HG02763 (cell line): ENCODE measurements around the gene MCMBP.
"Not testable (repeated sequence)": the region's sequence is repeated elsewhere in the genome, so short reads cannot be mapped to it uniquely, and the experiment has no call there.

Experiments used
- ATAC-seq: cut with Tn5 transposase; IDR thresholded peaks from one replicate; pipeline ENCODE4 v1.9.1; 2021; ENCODE audit warnings: mild to moderate bottlenecking, moderate library complexity; ENCODE audit not compliant: unreplicated experiment

The MCMBP gene, protein sequence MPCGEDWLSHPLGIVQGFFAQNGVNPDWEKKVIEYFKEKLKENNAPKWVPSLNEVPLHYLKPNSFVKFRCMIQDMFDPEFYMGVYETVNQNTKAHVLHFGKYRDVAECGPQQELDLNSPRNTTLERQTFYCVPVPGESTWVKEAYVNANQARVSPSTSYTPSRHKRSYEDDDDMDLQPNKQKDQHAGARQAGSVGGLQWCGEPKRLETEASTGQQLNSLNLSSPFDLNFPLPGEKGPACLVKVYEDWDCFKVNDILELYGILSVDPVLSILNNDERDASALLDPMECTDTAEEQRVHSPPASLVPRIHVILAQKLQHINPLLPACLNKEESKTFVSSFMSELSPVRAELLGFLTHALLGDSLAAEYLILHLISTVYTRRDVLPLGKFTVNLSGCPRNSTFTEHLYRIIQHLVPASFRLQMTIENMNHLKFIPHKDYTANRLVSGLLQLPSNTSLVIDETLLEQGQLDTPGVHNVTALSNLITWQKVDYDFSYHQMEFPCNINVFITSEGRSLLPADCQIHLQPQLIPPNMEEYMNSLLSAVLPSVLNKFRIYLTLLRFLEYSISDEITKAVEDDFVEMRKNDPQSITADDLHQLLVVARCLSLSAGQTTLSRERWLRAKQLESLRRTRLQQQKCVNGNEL

DNA sequence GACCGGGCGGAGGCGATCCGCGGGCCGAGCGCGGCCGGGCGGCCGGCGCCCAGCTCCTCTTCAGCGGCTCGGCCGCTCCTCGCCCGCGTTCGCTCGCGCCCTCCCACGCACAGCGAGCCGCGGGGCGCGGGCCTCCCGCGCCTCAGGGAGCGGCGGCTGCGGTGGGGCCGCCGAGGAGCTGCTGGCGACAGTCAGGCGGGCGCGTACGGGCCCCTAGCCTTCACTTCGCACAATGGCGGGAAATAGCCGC is at the start of gene MCMBP:
TSS of gene MCMBP (minus strand) at position 234 of the 250 bp plus-strand sequence. CDS start 259 bp downstream, outside the sequence.
- no peak for ATAC-seq

GRCh38 chr10:119919826-119920225 is 47.2 kb upstream of the MCMBP start:
- ATAC-seq, result no peak

GRCh38 chr10:119919271-119919670 is 46.6 kb upstream of the MCMBP start:
- ATAC-seq, result no peak

DNA sequence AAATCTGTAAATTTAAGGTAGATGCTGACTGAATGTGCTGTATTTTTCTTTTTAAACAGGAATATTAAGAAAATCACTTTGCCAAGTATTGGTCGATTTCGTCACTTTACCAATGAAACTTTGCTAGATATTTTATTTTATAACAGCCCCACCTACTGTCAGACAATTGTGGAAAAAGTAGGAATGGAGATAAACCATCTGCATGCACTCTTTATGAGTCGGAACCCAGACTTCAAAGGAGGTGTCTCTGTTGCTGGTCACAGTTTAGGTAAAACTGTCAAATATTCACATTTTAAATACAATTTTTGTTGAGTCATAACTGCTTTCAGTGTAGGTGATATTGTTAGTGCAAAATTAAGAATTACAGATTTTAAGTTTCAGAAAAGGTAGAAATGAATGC is 45.1 kb upstream of the MCMBP start:
- ATAC-seq, result no peak

DNA sequence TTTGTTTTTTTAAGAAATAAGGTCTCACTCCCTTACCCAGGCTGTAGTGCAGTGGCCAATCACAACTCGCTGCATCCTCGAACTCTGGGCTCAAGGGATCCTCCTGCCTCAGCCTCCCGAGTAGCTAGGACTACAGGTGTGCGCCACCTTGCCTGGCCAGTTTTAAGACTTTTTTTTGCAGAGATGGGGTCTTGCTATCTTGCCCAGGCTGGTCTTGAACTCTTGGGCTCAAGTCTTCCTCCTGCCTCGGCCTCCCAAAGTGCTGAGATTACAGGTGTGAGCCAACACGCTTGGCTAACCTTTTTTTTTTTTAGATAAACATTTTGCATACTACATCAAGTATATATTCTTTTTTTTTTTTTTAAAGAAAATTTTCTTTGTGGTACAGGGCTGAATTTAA is 38.0 kb upstream of the MCMBP start:
- ATAC-seq, result no peak

- no peak for ATAC-seq
These were observed 35.5 kb upstream of the MCMBP start for GRCh38 chr10:119908166-119908565.

DNA sequence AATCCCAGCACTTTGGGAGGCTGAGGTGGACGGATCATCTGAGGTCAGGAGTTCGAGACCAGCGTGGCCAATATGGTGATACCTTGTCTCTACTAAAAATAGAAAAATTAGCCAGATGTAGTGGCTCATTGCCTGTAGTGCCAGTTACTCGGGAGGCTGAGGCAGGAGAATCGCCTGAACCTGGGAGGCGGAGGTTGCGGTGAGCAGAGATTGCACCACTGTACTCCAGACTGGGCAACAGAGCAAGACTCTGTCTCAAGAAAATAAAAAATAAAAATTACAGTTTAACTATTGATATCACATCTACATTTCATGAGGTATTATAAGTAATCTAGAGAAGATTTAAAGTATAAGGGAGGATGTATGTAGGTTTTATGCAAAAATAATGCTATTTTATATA is 35.1 kb upstream of the MCMBP start:
- ATAC-seq, result not testable (repeated sequence)

DNA sequence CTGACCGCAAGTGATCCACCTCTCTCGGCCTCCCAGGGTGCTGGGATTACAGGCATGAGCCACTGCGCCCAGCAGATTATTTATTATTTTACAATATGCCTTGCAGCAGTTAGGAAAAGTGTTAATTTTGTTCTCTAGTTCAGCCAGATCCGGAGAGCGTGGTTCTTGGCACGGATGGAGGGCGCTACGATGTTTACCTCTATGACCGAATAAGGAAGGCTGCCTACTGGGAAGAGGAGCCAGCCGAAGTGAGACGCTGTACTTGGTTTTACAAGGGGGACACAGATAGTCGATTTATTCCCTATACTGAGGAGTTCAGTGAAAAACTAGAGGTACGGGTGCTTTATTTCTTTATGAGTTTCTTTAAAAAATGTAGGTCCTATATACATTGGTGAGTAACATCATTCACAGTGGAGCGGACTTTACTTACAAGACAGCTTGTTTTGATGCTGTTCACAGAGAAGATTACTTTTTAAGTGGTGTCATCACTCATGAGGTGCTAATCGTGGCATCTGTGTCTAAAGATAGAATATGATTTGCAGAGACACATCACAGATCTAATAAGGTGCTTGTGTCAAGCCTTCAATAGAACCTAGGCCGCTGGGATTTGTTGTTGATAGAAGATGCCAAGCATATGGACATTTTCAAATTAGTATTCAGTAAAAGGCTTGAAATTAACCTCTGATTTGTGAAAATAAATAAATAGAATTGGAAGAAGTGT is 31.5 kb upstream of the MCMBP start:
- ATAC-seq, result no peak

GRCh38 chr10:119898577-119898976 is 25.9 kb upstream of the MCMBP start:
- ATAC-seq, result no peak

GRCh38 chr10:119896937-119897770 is 24.5 kb upstream of the MCMBP start:
- ATAC-seq, result no peak

DNA sequence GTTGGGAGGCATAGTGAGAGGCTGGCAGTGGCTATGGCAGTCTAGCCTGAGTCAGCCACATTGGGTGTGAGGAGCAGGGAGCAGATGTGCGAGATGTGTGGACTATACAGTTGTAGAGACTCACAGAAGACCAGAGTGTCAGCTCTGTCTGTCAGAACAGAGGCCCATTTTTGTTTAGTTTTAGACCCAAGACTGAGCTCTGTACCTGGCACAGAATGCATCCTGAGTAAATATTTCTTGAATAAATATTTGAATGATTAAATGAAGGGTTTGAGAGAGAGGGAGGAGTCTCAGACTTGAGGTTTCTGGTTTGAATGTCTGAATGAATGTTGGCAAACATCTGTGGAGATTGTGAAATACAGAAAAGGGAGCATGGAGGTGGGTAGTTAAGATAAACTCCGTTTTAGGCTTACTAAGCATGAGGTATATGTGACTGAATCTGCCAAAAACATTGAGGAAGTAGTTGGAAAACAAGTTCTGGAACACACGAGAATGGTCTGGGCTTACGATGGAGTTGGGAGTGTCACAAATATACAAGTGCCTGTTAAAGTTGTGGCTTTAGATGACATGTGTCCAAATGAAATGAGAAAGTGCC is 23.5 kb upstream of the MCMBP start:
- no peak for ATAC-seq

DNA sequence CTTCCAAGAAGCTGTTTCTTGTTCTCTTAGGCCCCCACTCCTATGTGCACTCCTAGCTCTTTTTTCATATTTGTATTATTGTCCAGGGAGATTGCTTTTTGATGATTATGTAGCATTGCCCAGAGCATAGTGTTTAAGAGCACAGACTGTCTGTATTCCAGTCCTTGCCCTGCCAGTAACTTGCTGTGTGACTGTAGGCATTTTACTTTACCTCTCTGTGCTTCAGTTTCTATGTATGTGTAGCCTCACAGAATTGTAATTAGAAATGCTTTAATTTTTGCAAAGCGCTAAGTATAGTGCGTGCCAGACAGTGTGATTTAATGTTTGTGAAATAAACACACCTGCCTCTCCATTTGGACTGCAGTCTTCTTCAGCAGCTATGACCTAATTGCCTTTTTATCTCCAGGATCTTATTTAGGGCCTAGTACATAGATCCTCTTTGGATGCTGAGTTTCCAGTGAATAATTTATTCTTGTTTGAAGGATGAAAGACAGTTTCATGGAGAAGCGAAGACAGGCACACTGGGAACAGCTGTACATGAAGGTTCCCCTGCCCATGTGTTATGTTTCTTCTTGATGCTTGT is 21.3 kb upstream of the MCMBP start:
- ATAC-seq, result no peak

DNA sequence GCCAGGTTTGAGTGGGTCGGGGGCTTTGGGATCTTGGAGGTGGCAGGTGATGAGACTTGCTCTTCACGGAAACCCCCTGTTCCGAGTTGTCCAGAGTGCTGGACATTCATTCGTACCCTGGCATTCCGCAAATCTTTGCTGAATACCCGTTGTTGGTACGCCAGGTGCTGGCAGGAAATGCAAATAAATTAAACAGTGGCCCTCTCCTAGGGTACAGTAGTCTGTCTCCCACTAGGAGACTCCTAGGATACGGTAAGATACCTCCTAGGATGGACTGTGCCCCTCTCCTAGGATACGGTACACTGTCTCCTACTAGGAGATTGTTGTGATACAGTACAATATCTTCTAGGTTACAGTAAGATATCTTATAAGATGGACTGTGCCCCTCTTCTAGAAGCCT is 20.4 kb upstream of the MCMBP start:
- ATAC-seq, result no peak

DNA sequence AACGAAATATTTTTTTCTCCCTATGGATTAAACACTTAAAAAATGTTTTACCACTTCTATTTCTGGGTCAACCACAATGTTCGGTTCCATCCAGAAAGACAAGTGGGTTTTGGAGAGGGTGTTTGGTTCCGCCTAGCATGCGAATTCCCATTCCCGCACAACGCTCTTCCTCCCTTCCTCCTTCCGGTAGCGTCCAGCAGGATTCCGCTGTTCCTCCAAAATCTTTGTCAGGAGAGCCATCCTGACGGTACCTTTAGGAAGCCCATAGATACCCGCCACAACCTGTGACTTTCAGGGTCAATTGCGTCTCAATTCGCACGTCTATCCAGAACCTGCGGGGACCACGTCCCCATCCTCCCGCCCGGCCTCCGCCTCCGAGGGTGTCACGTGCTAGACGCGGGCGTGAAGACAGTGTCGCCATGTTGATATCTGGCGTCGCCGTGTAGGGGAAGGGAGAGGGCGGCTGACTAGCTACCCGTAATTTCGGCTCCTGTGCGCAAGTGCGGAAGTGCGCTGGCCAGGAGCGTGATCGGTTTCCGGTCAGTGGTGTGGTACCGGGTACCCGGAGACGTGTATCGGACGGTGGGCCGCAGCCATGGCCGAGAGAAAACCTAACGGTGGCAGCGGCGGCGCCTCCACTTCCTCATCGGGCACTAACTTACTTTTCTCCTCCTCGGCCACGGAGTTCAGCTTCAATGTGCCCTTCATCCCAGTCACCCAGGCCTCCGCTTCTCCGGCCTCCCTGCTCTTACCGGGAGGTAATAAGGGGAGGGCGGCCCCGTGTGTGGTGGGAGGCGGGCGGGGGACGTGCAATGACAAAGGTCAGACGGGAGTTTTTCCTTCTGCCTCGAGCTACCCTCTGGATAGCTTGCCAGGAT is 19.8 kb upstream of the MCMBP start, which contains the start of gene SEC23IP:
TSS of gene SEC23IP (plus strand) at position 543 of the 878 bp plus-strand sequence. CDS start at position 596, 53 bp downstream.
- peak; percentile 98 for ATAC-seq

- not testable (repeated sequence) for ATAC-seq
These were observed 19.2 kb upstream of the MCMBP start for GRCh38 chr10:119891849-119892187.

DNA sequence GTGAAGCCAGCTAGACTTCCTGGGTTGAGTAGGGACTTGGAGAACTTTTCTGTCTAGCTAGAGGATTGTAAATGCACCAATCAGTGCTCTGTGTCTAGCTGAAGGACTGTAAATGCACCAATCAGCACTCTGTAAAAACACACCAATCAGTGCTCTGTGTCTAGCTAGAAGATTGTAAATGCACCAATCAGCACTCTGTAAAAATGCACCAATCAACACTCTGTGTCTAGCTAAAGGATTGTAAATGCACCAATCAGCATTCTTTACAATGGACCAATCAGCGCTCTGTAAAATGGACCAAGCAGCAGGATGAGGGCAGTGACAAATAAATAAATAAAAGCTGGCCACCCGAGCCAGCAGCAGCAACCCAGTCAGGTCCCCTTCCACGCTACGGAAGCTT is 17.7 kb upstream of the MCMBP start:
- not testable (repeated sequence) for ATAC-seq

DNA sequence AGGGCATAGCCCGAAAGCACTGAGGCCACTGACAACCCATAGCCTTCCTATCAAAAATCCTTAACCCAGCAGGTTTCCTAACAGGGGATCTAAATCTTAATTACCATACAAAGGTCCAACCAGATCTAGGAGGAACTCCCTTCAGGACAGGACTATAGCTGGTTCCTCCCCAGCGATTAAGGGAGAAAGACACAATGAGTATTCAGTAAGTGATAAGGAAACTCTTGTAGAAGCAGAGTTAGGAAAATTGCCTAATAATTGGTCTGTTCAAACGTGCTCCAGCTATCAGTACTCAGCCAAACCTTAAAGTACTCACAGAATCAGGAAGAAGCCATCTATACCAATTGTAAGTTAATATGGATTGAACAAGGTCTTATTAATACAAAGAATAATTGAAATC is 16.6 kb upstream of the MCMBP start:
- ATAC-seq, result not testable (repeated sequence)

GRCh38 chr10:119888715-119889114 is 16.1 kb upstream of the MCMBP start:
- ATAC-seq, result not testable (repeated sequence)

DNA sequence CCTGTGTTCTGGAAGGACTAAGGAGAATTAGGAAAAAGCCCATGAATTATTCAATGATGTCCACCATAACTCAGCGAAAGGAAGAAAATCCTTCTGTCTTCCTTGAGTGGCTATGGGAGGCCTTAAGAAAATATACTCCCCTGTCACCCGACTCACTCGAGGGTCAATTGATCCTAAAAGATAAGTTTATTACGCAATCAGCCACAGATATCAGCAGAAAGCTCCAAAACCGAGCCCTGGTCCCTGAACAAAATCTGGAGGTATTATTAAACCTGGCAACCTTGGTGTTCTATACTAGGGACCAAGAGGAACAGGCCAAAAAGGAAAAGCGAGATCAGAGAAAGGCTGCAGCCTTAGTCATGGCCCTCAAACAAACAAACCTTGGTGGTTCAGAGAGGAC is 13.4 kb upstream of the MCMBP start:
- ATAC-seq, result not testable (repeated sequence)
